NCI-H748 (cell line): ENCODE results near the gene CRY2.
A peak's percentile ranks its signal among the peaks of the same experiment; 100 is the strongest.
"Not testable (repeated sequence)": the region's sequence is repeated elsewhere in the genome, so short reads cannot be mapped to it uniquely, and the experiment has no call there.

Source experiments
- DNase-seq: peaks from one replicate; lab custom pipeline; 2025; ENCODE audit not compliant: unreplicated experiment; lab: John Stamatoyannopoulos, UW

Gene CRY2

DNA sequence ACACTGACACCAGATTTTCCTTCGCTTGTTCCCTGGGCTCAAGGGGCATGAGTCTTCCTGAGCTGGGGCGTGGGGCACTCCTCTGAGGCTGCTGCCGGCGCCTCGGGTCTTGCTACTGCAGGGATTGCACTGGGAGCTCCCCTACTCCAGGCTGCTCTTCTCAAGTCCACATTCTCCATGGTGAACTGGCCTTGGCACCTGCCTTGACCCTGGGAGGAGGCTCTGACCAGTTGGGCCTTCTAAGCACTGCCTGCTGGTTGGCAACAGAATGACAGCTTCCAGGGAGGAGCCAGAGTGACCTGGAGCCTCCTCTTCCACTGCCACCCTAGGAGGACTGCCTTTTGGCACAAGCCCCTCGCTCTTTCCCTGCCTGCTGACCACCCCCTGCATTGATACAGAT lies 50.3 kb downstream of the CRY2 start:
- DNase-seq = no peak

GRCh38 chr11:45899086-45899447 lies 51.8 kb downstream of the CRY2 start:
- DNase-seq = no peak

GRCh38 chr11:45899448-45900174 lies 52.3 kb downstream of the CRY2 start:
- DNase-seq = peak; percentile 98

DNA sequence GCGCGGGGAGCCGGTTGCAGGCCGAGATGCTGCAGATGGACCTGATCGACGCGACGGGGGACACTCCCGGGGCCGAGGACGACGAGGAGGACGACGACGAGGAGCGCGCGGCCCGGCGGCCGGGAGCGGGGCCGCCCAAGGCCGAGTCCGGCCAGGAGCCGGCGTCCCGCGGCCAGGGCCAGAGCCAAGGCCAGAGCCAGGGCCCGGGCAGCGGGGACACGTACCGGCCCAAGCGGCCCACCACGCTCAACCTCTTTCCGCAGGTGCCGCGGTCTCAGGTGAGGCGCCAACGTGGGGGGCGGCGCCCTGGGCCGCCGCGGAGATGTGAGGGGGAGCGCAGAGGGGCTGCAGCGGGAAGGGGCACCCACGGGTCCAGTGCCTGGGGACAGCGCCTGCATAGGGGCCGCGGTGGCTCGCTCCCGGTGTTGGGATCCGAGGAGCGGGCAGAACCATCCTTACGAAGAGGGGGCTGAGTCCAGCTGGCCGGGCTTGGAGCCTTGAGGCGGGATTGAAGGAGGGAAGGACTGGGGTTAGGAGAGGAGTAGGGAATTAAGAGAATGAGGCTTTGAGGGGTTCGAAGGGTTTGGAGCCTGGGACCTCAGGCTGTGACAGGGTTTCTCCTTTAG lies 53.0 kb downstream of the CRY2 start:
- peak; percentile 33 for DNase-seq

DNA sequence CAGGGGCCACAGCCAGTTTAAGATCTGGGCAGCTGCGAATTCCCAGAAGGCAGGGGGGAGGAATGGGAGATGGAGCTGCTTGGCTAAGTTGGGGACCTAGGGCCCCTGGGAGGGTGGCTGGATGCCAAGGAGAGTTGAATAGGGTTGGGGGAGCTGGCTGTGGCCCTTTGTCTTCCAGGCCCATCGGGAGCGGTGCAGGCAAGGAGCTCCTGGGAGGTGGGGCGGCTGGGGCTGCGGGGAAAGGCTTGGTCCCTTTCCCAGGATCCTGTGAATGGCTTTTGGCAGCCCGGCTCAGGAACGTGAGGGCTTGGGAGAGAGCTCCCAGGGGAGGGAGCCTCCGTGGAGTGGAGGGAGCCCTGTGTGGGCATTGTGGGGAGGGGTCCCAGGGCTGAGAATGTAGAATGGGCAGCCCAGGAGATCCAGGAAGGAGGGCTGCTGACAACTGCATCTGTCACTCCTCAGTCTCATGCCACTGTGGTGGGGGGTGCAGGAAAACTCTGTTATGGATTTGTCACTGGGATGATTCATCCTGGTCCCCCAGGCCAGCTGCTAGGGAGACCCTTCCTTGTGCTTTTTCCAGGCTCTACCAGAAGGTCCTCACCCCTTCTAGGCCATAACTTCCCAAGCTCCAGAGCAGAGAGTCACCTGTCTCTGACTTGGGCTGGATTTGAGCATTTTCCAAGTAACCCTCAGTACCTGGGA lies 53.8 kb downstream of the CRY2 start:
- peak; percentile 27 for DNase-seq

- DNase-seq = no peak
Observed at GRCh38 chr11:45901626-45902025, 54.4 kb downstream of the CRY2 start.

- DNase-seq = no peak
Observed at GRCh38 chr11:45902452-45903380, 55.4 kb downstream of the CRY2 start.

- no peak for DNase-seq
Observed at GRCh38 chr11:45904309-45904915, 57.1 kb downstream of the CRY2 start.

DNA sequence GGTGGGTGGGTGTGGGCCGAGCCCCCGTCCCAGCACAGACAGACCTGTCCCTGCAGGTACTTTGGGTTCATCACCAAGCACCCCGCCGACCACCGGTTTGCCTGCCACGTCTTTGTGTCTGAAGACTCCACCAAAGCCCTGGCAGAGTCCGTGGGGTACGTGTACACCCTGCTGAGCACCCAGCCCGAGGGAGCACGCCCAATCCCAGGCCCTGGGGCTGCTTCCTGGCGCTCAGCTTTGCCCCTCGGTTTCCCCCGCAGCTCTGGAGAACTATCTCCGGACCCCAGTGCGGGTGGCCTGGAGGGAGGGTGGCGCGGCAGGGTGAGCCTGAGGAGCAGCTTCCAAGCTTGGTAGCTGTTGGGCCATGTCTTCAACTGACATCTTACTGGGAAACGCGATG lies 57.8 kb downstream of the CRY2 start:
- DNase-seq = no peak

DNA sequence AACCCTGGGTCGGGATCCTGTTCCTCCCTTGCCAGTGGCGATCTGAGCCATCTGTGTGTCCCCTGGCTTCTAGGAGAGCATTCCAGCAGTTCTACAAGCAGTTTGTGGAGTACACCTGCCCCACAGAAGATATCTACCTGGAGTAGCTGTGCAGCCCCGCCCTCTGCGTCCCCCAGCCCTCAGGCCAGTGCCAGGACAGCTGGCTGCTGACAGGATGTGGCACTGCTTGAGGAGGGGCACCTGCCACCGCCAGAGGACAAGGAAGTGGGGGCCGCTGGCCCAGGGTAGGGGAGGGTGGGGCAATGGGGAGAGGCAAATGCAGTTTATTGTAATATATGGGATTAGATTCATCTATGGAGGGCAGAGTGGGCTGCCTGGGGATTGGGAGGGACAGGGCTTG lies 58.3 kb downstream of the CRY2 start:
- DNase-seq = not testable (repeated sequence)

DNA sequence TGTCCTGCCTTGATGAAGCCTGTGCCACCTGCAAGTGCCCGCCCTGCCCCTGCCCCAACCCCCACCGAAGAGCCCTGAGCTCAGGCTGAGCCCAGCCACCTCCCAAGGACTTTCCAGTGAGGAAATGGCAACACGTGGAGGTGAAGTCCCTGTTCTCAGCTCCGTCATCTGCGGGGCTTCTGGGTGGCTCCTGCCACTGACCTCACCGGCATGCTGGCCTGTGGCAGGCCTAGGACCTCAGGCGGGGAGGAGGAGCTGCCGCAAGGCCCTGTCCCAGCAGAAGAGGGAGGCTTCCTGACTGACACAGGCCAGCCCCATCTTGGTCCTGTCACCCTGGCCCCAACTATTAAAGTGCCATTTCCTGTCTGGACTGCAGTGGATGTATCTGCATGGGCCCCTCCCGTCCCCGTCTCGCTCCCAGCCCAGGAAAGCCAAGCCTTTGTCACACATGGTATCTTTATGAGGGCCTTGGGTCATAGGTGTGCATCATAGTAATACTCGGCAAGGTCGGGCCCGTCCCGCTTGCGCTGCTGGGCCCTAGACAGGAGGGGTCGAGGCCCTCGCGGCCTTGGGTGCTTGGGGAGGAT lies 58.9 kb downstream of the CRY2 start:
- DNase-seq = no peak

DNA sequence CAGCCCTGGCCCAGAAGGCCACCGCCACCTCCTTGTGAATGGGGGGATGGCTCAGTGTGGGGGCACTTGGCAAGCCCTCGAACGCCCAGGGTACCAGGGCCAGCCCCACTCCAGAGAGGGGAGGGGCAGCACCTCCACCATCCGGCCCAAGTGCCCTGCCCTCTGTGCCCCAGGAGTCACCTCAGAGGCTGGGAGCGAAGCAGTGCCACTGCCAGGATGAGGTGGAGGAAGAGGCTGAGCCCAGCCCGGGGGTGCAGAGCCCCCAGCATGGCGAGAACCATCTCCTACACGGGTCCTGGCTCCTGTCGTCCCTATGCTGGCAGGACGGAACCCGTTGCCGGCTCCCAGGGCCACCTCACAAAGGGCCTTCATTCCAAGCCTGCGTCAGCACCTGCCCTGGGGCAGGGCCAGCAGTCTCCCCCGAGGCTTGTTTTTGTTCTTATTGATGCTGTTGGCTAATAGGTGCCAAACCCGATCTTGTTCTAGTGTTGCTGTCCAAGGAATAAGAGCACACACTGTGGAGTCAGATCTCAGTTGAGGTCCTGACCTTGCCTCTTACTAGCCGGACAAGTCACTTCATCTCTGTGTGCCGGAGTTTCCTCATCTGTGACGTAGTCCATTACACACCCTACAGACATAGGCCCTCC lies 59.8 kb downstream of the CRY2 start, which contains the start of gene FREY1:
TSS of gene FREY1 (minus strand) at position 307 of the 647 bp plus-strand sequence. CDS start at position 281, 26 bp downstream.
- DNase-seq = no peak

DNA sequence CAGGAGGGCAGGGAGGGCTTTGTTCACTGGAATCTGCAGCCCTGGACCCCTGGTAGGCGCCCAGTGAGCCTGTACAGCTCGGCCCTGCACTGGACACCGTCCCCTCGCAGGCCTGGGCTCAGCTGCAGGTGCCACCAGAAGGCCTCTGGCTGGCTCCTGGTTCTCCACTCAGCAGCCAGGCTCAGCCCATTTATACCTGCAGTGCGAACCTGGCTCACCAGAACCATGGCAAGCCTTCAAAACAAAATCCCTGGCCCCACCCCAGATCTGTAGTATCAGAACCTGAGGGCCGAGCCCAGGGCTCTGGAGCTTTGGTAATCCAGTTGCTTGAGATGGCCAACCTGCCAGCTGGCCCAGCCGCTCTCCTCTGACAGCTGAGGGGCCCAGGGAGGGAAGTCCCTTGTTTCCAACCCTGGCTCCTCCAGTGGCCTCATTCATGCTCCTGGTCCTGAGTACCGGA lies 60.7 kb downstream of the CRY2 start:
- DNase-seq = no peak

- DNase-seq = no peak
Observed at GRCh38 chr11:45909594-45910475, 62.6 kb downstream of the CRY2 start.

- no peak for DNase-seq
Observed at GRCh38 chr11:45910623-45911022, 63.3 kb downstream of the CRY2 start.

DNA sequence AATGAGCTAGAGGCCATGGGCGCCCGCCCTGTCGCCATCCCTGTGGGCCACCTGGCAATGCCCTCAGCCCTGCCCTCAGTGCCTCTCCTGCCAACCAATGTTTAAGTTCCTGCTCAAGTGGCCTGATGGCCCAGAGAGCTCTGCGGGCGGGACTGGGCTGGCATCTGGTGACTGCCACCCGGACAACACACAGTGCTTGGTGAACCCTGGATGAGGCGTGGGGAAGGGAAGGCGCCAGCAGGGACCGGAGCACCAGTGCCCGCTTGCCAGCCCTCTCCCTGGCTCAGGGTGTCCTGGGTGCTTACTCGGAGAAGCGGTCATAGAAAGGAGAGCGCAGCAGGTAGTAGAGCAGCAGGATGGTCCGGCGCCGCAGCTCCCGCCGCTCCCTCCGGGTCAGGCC lies 66.2 kb downstream of the CRY2 start:
- DNase-seq = no peak

- DNase-seq = no peak
Observed at GRCh38 chr11:45913942-45914635, 66.8 kb downstream of the CRY2 start.

- no peak for DNase-seq
Observed at GRCh38 chr11:45915446-45915845, 68.2 kb downstream of the CRY2 start.
